Measurements from ENCODE around the gene EXD3.
"Not testable (repeated sequence)": the region's sequence is repeated elsewhere in the genome, so short reads cannot be mapped to it uniquely, and the experiment has no call there.

The EXD3 gene

GRCh38 chr9:137380606-137381005, 42.4 kb downstream of the EXD3 start:
- no peak overlapping the region for H3K27ac ChIP-seq (replicated peaks)
- DNase-seq (ENCODE audit: low read depth in 1 of 2, low spot score in 1 of 2), result no peak
- no peaks in the 10 kb centered on the region for H3K27me3 ChIP-seq (ENCODE audit: insufficient read depth, poor library complexity, severe bottlenecking)
- no peak for TF ChIP-seq GABPA (IDR thresholded peaks at IDR 0.05; ENCODE audit: low read depth)
- TF ChIP-seq REST (IDR thresholded peaks at IDR 0.05; ENCODE audit: insufficient replicate concordance, low read depth), result no peak
- TF ChIP-seq, protein P1, sequence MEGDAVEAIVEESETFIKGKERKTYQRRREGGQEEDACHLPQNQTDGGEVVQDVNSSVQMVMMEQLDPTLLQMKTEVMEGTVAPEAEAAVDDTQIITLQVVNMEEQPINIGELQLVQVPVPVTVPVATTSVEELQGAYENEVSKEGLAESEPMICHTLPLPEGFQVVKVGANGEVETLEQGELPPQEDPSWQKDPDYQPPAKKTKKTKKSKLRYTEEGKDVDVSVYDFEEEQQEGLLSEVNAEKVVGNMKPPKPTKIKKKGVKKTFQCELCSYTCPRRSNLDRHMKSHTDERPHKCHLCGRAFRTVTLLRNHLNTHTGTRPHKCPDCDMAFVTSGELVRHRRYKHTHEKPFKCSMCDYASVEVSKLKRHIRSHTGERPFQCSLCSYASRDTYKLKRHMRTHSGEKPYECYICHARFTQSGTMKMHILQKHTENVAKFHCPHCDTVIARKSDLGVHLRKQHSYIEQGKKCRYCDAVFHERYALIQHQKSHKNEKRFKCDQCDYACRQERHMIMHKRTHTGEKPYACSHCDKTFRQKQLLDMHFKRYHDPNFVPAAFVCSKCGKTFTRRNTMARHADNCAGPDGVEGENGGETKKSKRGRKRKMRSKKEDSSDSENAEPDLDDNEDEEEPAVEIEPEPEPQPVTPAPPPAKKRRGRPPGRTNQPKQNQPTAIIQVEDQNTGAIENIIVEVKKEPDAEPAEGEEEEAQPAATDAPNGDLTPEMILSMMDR (IDR thresholded peaks at IDR 0.05; ENCODE audit: insufficient read depth, low read length), result no peak
- H3K4me3 ChIP-seq (replicated peaks; ENCODE audit: insufficient read depth, low read length), result no peak overlapping the region

- no peak for TF ChIP-seq REST (IDR thresholded peaks at IDR 0.05; ENCODE audit: insufficient replicate concordance, low read depth)
- TF ChIP-seq GABPA (IDR thresholded peaks at IDR 0.05; ENCODE audit: low read depth), result no peak
- no peak for TF ChIP-seq SPI1 (IDR thresholded peaks at IDR 0.05; ENCODE audit: borderline replicate concordance, low read depth)
- no peak for TF ChIP-seq POLR2AphosphoS5 (IDR thresholded peaks at IDR 0.05; ENCODE audit: low read depth)
- TF ChIP-seq, protein P1 (IDR thresholded peaks at IDR 0.05; ENCODE audit: insufficient read depth, low read length), result no peak
- no peaks in the 10 kb centered on the region for H3K27me3 ChIP-seq (ENCODE audit: insufficient read depth, poor library complexity, severe bottlenecking)
- no peak overlapping the region for H3K27ac ChIP-seq (replicated peaks)
- no peak overlapping the region for H3K4me3 ChIP-seq (replicated peaks; ENCODE audit: insufficient read depth, low read length)
- no peak for DNase-seq (ENCODE audit: low read depth in 1 of 2, low spot score in 1 of 2)
Observed at GRCh38 chr9:137380171-137380570, 42.8 kb downstream of the EXD3 start.

GRCh38 chr9:137379761-137380161, 43.2 kb downstream of the EXD3 start:
- TF ChIP-seq, protein P1 (IDR thresholded peaks at IDR 0.05; ENCODE audit: insufficient read depth, low read length), result no peak
- TF ChIP-seq REST (IDR thresholded peaks at IDR 0.05; ENCODE audit: insufficient replicate concordance, low read depth) (no peak), POLR2AphosphoS5 (IDR thresholded peaks at IDR 0.05; ENCODE audit: low read depth) (no peak), GABPA (IDR thresholded peaks at IDR 0.05; ENCODE audit: low read depth) (no peak), SPI1 (IDR thresholded peaks at IDR 0.05; ENCODE audit: borderline replicate concordance, low read depth) (no peak)
- H3K4me3 ChIP-seq (replicated peaks; ENCODE audit: insufficient read depth, low read length), result no peak overlapping the region
- DNase-seq (ENCODE audit: low read depth in 1 of 2, low spot score in 1 of 2), result no peak

GRCh38 chr9:137378688-137379410, 44.1 kb downstream of the EXD3 start:
- H3K4me3 ChIP-seq (replicated peaks; ENCODE audit: insufficient read depth, low read length); H3K27ac ChIP-seq (replicated peaks); DNase-seq (ENCODE audit: low read depth in 1 of 2, low spot score in 1 of 2); H3K27me3 ChIP-seq (ENCODE audit: insufficient read depth, poor library complexity, severe bottlenecking): not testable (repeated sequence)

More at GRCh38 chr9:137379761-137380161, 43.2 kb downstream of the EXD3 start:
- no peaks in the 10 kb centered on the region for H3K27me3 ChIP-seq (ENCODE audit: insufficient read depth, poor library complexity, severe bottlenecking)
- no peak overlapping the region for H3K27ac ChIP-seq (replicated peaks)

Data from HL-60 (cell line).